GM12892 (cell line): ENCODE data around the gene ZNF135.

ENCODE experiments used
- POLR2A ChIP-seq: IDR thresholded peaks from 2 replicates; pipeline ENCODE4 v1.6.1; 2011; ENCODE audit warnings: low read depth, low read length, control low read depth
- POLR2AphosphoS5 ChIP-seq: IDR thresholded peaks from 2 replicates; pipeline ENCODE4 v1.6.1; 2011; ENCODE audit warnings: low read depth, low read length, control low read depth
- TAF1 ChIP-seq: IDR thresholded peaks from 2 replicates; pipeline ENCODE4 v1.6.1; 2011; ENCODE audit warnings: low read depth, mild to moderate bottlenecking, control low read depth, low read length, borderline replicate concordance

DNA sequence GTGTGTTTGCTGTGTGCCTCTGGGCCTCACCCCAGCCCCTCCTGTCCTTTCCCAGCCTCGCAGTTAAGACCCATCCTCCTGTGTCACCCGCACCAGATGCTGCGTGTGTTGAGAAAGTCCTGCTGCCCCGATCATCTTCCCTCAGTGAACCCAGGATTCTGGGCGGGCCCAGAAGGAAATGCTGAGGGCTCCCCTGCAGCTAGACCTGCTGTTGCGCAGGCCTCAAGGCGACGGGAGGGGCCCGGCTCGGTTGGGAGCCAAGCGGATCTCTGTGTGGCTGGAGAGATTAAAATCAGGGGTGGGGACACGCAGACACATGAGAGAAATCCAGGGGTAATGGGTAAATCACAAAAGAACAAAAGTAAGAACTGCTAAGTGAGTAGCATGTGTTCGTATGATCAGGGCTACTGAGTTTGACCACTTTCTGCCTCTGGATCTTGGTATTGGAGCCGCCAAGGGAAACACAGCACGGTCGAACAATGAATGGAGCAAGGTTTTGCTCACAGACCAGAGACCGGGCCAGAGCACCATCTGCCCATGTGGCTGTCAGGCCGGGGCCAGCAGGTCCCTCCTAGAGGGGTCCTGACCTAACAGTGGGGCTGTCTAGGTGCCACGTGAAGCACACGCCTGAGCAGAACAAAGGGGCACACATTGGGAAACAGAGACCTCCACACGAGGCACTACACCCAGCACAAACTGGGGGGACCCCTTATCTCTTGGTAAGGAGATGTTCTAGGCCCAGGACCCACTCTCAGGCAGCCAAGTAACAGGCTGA is 18.1 kb upstream of the ZNF135 start:
- TF ChIP-seq POLR2A (no peak), POLR2AphosphoS5 (no peak), TAF1 (no peak)
